GM18909 (cell line): ENCODE measurements around the gene MAU2.
A peak's percentile ranks its signal among the peaks of the same experiment; 100 is the strongest.
"Not testable (repeated sequence)": the region's sequence is repeated elsewhere in the genome, so short reads cannot be mapped to it uniquely, and the experiment has no call there.

Experiments
- ATAC-seq: cut with Tn5 transposase; IDR thresholded peaks from one replicate; pipeline ENCODE4 v1.9.1; 2021; ENCODE audit warnings: mild to moderate bottlenecking; ENCODE audit not compliant: unreplicated experiment, poor library complexity

The MAU2 gene

DNA sequence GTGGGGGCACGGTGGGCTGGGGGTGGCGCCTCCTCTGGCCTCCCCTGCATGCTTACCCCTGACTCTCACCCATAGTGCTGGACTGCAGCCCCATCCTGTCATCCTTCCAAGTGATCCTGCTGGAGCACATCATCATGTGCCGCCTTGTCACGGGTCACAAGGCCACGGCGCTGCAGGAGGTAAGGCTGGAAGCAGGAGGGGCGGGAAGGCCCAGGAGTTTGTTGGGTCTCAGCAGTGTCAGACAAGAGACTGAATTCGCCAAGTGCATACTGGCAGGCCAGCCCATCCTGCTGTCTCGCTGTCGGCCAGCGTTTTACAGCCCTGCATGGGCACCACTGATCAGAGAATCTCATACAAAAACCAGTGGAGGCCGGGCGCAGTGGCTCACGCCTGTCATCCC, 23.1 kb downstream of the MAU2 start:
- ATAC-seq, result no peak

DNA sequence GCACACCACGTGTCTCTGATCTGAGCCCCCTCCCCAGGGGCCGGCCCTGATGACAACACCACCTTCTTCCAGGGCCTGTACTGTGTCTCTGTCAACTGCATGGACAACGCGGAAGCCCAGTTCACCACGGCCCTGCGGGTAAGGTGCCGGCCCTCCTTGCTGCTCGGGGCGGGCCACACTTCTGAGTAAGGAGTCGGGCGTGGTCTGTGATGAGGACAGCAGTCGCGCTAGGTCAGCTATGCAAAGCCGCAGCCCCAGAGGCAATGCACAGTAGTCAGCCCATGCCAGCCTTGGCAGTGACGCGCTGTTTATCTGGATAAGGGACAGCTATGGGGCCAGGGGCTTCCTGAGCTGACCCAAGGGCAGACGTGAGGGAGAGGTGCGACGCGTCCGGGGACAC, 24.6 kb downstream of the MAU2 start:
- ATAC-seq, result no peak

DNA sequence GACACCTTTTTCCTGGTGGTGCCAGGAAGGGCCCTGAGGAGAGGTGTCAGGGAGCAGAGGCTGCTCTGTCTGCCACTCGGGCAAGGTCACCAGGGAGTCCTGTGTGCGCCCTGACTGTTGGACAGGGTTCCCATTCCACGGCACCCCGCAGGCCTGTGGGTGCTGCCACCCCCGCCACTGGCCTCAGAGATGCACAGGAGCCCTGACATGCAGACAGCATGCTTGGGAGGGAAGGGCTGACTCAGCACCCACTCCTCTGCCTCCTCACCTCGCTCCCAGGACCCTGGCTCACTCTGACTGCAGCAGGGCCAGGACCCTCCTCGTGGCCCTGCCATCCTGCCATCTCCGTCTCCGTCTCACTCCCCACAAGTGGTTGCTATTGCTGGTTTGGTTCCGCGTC, 25.3 kb downstream of the MAU2 start:
- ATAC-seq, result no peak

DNA sequence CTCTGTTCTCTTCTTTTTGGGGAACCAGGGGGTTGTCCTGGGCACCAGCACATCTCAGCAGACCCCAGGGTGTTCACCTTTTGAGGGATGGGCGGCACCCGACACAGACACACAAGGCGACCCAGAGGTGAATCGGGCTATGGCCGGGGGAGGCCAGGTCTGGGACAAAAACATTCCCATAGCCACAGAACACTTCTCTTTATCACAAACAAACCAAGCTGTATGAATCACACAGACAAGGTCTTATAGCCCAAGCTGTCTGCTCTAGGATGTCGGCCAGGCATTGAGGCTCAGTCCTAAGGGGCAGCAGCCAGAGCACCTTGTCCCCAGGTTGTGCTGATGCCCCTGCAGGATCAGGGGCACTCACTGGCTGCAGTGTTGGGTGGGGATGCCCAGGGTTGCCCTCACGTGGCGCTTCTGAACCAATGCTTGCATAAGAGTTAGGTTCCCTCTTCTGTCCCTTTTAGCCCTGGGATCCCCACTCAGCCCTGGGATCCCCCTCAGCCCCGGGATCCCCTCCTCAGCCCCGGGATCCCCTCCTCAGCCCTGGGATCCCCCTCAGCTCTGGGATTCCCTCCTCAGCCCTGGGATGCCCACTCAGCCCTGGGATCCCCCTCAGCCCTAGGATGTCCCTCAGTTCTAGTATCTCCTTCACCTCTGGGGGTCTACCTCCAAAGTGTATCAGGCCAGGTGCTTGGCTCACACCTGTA, 26.9 kb downstream of the MAU2 start:
- ATAC-seq, result no peak

DNA sequence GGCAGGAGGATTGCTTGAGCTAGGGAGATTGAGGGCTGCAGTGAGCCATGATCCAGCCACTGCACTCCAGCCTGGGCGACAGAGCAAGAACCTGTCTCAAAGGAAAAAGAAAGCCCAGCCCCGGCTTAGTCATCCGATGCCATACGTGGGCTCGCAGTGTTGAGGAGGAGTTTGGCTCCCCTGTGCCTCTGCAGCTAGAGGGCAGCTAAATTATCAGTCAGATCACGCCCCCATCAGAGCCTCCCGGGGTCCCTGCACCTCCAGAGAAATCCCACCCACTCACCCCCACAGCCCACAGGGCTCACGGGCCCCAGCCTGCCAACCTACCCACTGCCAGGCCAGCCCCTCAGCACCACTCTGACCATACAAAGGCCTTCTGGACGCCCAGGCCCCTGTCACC, 27.6 kb downstream of the MAU2 start:
- no peak for ATAC-seq

DNA sequence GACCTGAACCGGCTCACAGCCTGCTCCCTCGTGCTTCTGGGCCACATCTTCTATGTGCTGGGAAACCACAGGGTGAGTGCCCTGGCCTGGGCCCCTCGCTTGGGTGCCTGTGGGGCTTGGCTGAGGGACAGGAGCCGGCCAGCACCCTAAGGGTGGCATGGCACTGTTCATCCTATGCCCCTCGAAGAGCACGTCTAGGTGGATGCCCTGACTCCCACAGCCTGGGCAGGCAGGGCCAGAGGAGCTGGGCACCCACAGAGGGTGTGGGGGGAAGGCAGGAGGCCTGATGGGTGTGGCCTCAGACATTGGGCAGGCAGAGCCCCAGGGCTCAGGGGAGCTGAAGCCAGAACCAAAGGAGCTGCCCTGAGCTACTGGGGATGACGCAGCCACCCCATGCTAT, 28.7 kb downstream of the MAU2 start:
- ATAC-seq, result no peak

DNA sequence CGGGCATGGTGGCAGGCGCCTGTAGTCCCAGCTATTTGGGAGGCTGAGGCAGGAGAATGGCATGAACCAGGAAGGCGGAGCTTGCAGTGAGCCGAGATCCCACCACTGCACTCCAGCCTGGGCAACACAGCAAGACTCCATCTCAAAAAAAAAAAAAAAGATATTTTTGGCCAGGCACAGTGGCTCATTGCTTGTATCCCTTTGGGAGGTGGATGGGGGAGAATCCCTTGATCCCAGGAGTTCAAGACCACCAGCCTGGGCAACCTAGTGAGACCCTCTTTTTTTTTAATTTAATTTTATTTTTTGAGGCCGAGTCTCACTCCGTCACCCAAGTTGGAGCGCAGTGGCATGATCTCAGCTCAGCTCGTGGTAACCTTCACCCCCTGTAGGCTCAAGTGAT, 30.1 kb downstream of the MAU2 start:
- ATAC-seq, result not testable (repeated sequence)

DNA sequence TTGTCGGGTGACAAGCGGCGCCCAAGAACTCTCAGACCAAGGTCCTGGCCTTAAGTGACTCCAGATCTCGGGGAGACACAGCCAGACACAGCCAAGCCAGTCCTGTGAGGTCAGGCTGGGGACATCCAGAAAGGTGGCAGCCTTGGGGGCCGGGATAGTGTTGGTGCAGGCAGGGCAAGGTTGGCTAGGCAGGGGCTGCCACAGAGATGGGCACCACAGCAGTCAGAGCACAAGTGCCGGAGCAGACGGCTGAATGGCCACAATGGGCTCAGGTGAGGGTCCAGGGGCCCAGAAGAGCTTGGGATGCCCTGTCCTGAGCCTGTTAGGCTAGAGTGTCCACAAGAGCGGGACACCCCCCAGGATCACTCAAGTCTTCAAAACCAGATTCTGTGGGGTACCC, 32.2 kb downstream of the MAU2 start:
- ATAC-seq, result no peak

DNA sequence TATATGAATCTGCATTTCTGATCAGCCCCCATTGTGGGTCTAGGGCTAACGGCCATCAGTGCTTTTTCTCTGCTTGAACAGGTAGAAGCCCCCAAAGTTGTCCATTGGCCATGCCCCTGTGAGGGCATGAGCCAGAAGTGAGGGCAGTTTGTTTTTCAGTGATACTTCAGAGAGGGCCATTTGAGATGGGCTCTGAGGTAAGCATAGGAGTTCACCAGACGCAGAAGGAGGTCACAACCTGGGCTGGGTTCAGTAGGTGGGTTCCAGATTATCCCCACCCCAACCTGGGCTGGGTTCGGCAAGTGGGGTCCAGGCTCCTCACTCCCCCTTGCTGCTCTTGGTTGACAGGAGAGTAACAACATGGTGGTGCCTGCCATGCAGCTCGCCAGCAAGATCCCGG, 33.4 kb downstream of the MAU2 start:
- ATAC-seq, result no peak

DNA sequence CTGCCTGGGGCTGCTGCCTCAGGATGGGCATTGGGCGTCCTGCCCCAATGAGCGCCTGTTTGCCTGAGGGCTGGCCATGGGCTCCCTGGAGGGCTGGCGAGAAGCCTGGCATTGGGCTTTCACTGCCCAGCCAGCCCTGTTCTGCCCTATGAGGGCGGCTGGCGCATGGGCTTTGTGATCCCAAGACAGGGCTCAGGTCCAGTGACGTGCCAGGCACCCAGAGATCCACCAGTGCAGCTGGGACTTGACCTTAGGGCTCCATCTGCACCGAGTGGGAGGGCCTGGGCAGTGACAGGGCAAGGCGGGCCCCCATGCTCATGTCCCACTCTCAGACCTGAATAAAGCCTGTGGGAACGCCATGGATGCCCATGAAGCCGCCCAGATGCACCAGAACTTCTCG, 34.3 kb downstream of the MAU2 start:
- ATAC-seq, result no peak

DNA sequence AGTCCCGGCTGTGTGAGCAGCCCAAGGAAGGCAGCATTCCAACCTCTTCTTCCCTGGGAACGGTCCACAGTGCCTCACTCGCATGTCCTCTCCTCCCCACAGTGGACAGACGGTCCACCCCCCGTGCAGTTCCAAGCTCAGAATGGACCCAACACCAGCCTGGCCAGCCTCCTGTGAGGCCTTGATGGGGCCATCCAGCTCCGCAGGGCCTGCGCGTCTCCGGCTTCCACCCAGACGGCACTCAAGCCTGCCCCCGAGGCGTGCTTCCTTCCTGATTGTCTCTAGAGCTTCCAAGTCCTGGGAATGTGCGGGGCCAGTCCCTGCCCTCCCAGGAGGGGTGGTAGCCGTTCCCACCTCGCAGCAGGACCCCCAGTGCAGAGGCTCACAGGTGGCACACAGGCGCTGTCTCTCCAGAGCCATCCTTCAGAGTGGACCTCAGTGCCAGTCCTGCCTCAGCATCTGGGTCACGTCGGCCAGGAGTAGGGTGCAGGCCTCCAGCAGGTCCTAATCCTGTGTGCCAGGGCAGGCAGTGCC, 35.0 kb downstream of the MAU2 start:
- no peak for ATAC-seq

DNA sequence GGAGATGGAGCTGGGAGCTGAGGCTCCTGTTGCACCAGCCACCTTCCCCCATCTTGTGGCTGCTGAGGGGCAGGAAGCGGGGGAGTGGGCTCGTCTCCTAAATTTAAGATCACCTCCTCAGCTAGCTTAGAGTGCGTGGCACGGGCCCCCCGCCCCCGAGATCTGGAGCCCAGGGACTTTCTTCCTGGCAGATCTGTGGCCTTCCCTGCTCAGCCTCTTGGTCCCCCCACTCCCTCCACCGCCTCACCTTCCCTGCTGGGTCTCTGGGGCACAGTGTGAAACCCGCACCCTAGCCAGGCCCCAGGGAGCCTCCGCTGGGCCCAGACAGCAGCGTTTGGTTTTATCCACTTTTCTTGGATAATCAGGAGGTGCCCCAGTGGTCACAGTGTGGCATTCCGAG, 35.9 kb downstream of the MAU2 start:
- no peak for ATAC-seq

DNA sequence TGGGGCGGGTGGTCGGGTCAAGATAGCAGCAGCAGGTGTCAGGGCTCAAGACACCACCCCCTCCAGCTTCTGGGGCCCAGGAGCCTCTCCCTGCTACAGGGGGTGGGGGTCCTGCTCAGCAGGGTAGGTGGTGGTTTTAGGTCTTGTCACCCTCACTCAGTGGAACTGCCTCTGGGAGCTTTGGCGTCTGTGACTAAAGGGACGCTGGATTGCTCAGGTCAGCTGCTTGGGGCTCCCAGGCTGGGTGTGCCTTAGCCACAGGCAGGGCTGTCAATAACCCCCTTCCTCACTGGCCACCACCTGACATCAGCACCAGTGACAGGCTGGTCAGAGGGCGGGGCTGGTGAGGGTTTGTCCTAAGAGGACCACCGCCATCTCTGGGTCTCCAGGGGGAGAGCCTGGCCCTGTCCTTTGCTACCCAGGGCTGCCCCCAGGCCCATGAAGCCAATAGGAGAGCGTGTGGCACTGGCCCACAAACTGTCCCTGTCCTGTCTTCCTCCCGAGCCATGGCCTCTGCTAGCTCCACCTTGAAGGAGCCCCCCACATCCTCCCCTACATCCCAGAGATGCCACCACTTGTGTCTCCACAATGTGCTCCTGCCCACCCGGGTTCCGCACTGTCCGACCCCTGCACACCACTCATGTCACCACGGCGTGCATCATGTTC, 36.4 kb downstream of the MAU2 start:
- no peak for ATAC-seq

DNA sequence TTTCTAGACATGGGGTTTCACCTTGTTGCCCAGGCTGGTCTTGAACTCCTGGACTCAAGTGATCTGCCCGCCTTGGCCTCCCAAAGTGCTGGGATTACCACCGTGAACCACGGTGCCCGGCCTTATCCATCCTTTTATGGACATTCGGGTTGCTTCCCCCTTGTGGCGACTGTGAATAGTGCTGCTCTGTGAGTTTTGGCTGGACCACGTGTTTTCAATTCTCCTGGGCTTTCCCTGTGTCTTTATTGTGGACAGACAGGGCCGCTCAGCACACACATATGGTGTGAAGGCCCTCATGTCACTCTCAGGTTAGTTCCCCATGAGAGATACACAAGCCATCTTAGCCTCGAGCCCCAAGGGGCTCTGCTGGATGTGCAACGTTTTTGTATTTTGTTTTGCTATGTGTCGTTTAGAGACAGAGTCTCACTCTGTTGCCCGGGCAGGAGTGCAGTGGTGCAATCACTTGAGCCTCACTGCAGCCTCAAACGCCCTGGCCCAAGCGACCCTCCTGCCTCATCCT, 40.5 kb downstream of the MAU2 start:
- ATAC-seq, result peak; percentile 69

DNA sequence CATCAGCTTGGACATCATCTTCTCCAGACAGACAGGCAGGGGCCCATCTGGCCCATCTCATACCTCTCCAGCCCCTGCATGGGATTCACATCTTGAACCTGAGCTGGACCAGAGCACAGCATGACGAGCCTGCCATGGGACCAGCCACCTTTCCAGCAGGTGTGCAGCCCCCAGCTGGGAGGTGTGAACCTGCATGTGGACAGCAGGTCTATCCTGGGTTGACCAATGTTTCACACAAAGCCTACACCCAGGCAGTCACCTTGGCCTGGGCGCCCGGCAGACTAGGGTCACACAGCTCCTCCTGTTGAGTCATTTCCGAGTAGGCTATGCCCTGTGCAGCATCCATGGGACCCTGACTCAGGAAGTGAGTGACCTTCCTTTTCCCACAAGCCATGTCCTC, 41.4 kb downstream of the MAU2 start:
- ATAC-seq, result no peak

DNA sequence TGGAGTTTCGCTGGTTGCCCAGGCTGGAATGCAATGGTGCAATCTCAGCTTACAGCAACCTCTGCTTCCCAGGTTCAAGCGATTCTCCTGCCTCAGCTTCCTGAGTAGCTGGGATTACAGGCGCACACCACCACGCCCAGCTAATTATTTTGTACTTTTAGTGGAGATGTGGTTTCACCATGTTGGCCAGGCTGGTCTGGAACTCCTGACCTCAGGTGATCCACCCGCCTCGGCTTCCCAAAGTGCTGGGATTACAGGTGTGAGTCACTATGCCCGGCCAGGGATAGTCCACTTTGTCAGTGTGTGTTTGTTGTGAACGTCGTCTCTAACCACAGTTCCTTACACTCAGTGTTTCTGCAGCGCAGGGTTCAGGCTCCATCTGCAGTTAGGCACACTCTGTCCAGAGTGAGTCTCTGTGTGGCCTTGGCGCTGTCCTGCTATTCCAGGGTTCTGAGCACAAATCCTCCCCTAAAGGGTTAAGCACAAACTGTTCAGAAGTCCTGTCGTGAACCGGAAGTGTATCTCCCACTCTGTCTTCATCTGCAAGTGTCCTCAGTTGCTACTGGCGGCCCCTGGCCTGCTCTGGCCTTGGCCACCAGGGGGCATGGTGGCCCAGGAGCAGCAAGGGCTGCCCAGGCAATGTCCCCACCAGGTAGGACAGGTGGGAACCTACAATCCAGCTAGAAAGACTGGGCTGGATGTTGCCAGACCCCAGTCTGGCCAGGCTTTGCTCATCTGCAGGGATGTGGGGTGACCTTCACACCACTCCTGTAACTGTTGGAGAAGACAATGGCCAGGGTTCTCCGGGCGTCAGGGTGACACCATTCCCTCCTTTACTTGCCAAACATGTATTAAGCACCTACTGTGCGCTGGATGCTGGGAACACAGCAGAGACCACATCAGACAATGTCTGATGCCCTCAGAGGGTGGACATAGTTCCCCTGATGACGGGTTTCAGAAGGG, 46.1 kb downstream of the MAU2 start:
- ATAC-seq, result peak; percentile 82

DNA sequence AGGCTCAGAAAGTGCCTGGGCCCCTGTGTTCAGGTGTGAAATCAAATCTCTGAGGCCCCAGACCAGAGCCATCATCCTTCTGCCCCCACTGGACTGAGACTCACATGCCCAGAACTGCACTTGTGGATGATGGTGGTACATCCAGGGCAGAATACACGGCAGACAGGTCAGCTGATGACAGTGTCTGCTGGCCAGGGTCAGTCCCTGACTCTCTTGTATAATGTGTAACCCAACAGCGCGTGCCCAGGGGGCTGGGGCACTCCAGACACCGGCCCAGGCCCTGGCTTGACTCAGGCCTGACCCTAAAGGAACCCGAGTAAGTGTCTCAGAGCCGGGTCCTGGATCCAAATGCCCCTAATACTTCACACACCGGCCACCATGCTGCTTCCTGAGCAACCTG, 47.5 kb downstream of the MAU2 start:
- no peak for ATAC-seq

DNA sequence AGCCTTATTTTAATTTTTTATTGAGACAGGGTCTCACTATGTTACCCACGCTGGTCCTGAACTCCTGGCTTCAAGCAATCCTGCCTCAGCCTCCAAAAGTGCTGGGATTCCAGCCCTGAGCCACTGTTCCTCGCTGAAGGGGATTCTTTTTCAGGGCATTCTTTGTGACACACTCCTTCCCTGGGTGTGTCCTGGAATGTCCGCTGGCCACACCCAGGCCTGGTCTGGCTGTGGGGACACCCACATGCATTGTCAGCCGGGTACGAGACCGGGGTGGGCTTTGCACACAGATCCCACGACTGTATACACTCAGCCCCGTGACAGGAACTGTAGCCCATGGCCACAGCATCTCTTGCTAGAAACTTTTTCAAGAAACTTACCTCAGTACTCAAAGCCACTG, 50.4 kb downstream of the MAU2 start:
- ATAC-seq, result no peak

DNA sequence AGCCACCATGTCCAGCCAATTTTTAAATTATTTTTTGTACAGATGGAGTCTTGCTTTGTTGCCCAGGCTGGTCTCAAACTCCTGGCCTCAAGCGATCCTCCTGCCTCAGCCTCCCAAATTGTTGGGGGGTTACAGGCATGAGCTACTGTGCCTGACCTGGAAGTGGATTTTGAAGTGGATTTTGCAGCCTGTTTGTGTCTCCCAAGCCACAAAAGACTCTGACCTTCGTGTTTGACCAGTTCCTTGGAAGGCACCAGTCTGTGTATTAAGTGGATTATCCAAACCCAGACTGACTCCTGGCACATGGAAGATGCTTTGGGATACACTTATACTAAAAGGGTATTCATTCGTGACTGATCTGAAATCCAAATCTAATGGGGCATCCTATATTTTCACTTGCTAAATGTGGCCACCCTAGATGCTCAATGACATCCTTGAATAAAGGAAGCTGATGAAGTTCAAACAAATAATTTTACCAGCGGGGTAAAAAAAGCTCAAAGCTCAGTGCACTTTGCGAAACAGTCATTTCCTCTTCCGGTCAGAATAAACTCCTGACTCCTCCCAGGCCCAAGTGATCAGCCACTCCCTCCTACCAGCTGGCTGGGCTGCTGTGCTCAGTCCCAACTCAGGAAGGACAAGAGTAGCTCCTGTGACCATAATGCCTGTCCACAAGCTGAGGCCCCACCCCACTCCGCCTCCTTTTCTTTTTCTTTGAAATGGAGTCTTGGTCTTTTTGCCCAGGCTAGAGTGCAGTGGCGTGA, 52.2 kb downstream of the MAU2 start:
- peak; percentile 89 for ATAC-seq

DNA sequence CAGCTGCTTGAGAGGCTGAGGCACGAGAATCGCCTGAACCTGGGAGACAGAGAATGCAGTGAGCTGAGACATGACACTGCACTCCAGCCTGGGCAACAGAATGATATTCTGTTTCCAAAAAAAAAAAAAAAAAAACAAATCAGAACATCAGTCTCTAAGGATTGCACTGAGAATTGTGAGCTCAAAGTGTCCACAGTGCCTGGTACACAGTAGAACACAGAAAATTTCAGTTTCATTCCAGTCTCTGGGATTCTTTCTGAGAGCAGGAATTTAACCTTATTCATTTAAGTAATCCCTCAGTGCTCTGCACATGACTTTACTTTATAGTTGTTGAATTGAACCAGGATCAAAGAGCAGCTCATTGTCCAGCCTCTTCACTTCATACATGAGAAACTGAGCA, 58.9 kb downstream of the MAU2 start:
- ATAC-seq, result no peak
